PC-9 (cell line): Measurements from ENCODE around the gene NHSL1. TPM values are rescaled to one million over a fixed set of nuclear protein-coding genes. Genes with fewer than 3 reads are reported as not detected.

ENCODE experiments used
- BruUV-seq: library from RNA; stranded (reverse); fragments of 400-500 nt; replicated peaks from 2 replicates; lab custom pipeline; 2021; lab: Mats Ljungman, UMichigan
- CTCF ChIA-PET: fragments of 300-600 bp; sonication (Branson Sonifier 250); formaldehyde crosslinking; loops from one replicate; lab custom pipeline; 2022; ENCODE audit warnings: antibody characterized with exemption; lab: Charles Lee
- POLR2A ChIA-PET: fragments of 300-600 bp; sonication (Branson Sonifier 250); formaldehyde crosslinking; loops from one replicate; lab custom pipeline; 2022; ENCODE audit warnings: antibody characterized with exemption; ENCODE audit not compliant: unreplicated experiment; lab: Charles Lee
- DNase-seq, 2 experiments: peaks; one replicate each; pipeline versions ENCODE4 v3.0.0 to v3.0.0-alpha.2; 2015 to 2022; ENCODE audit warnings: mixed read lengths in 1 of 2
- H2AFZ ChIP-seq: fragments of 200-600 bp; sonication (generic); 2 replicates; pipeline ENCODE4 v1.8.1; 2017; ENCODE audit warnings: antibody characterized with exemption
- H3F3A ChIP-seq: fragments of 200-600 bp; sonication (generic); 2 replicates; pipeline ENCODE4 v1.8.1; 2017; ENCODE audit warnings: antibody characterized with exemption, mild to moderate bottlenecking, low read depth; ENCODE audit not compliant: insufficient read depth
- H3K27ac ChIP-seq: fragments of 200-600 bp; sonication (generic); 2 replicates; pipeline ENCODE4 v1.6.1; 2016; ENCODE audit warnings: mixed run types
- H3K27me3 ChIP-seq: fragments of 200-600 bp; sonication (generic); 2 replicates; pipeline ENCODE4 v1.6.1; 2016; ENCODE audit warnings: low read depth, mixed run types; ENCODE audit not compliant: insufficient read depth
- H3K36me3 ChIP-seq: fragments of 200-600 bp; sonication (generic); 2 replicates; pipeline ENCODE4 v1.6.1; 2016; ENCODE audit warnings: low read depth, mixed run types
- H3K4me1 ChIP-seq: fragments of 200-600 bp; sonication (generic); replicated peaks from 2 replicates; pipeline ENCODE4 v1.6.1; 2016; ENCODE audit warnings: mixed run types; ENCODE audit not compliant: insufficient read depth
- H3K4me2 ChIP-seq: fragments of 200-600 bp; sonication (generic); 2 replicates; pipeline ENCODE4 v1.6.1; 2017; ENCODE audit warnings: mixed run types
- H3K4me3 ChIP-seq: fragments of 200-600 bp; sonication (generic); 2 replicates; pipeline ENCODE4 v1.6.1; 2016; ENCODE audit warnings: mixed run types
- H3K79me2 ChIP-seq: fragments of 200-600 bp; sonication (generic); 2 replicates; pipeline ENCODE4 v1.6.1; 2017; ENCODE audit warnings: low read depth, mixed run types
- H3K9me2 ChIP-seq: fragments of 200-600 bp; sonication (generic); 2 replicates; pipeline ENCODE4 v1.8.1; 2017; ENCODE audit warnings: mild to moderate bottlenecking; ENCODE audit not compliant: insufficient read depth
- H3K9me3 ChIP-seq: fragments of 200-600 bp; sonication (generic); 2 replicates; pipeline ENCODE4 v1.8.1; 2016; ENCODE audit warnings: low read depth; ENCODE audit not compliant: insufficient read depth
- H4K20me1 ChIP-seq: fragments of 200-600 bp; sonication (generic); 2 replicates; pipeline ENCODE4 v1.8.1; 2017; ENCODE audit not compliant: insufficient read depth
- CTCF ChIP-seq: fragments of 200-600 bp; sonication (generic); conservative IDR thresholded peaks from 2 replicates; pipeline ENCODE4 v1.6.1; 2017; ENCODE audit warnings: mixed run types, antibody characterized with exemption, mild to moderate bottlenecking, moderate library complexity
- EZH2 ChIP-seq: fragments of 200-600 bp; sonication (generic); IDR thresholded peaks from 2 replicates; pipeline ENCODE4 v1.8.0; 2017; ENCODE audit warnings: antibody characterized with exemption, low read depth
- intact Hi-C: fragments of 100-400 bp; cut with micrococcal nuclease; formaldehyde crosslinking; loops from one replicate; pipeline ENCODE4 v1.10.0; 2022; ENCODE audit not compliant: unreplicated experiment
- total RNA-seq: library from RNA; stranded (reverse); gene quantifications from 2 replicates; pipeline ENCODE4 v1.2.3, GENCODE V29; 2021

Gene NHSL1
- total RNA-seq, 1 experiment from 2014 or later = 17.5 TPM

- DNase-seq = no peak
- H2AFZ ChIP-seq = no peak overlapping the region
- POLR2A ChIA-PET = no interaction called here
- peaks cover 5% of the 10 kb centered on the region for H3F3A ChIP-seq
- BruUV-seq = no TSS peak
- H3K4me2 ChIP-seq = no peak overlapping the region
- H3K4me3 ChIP-seq = no peak overlapping the region
- no peak overlapping the region for H3K27ac ChIP-seq
- H3K36me3 ChIP-seq = peaks cover 12% of the 10 kb centered on the region
- H3K9me2 ChIP-seq = no peaks in the 10 kb centered on the region
- intact Hi-C loops = no loop called here
- peaks cover 7% of the 10 kb centered on the region; the same call in 1 of the 2 replicates for H3K4me1 ChIP-seq
- H3K9me3 ChIP-seq = no peaks in the 10 kb centered on the region; the same call in 1 of the 2 replicates
- H3K79me2 ChIP-seq = no peaks in the 10 kb centered on the region
- CTCF ChIA-PET = no interaction called here
- no peaks in the 10 kb centered on the region for H3K27me3 ChIP-seq
- no peaks in the 10 kb centered on the region for H4K20me1 ChIP-seq
- TF ChIP-seq EZH2 (no peak), CTCF (no peak)
Observed at GRCh38 chr6:138418118-138418742, 81.1 kb downstream of the NHSL1 start.

- Histone ChIP-seq H2AFZ (no peak overlapping the region), H3K4me3 (no peak overlapping the region), H3K36me3 (peaks cover 18% of the 10 kb centered on the region), H3K4me2 (no peak overlapping the region), H3F3A (no peaks in the 10 kb centered on the region), H3K27me3 (no peaks in the 10 kb centered on the region), H3K9me2 (no peaks in the 10 kb centered on the region), H3K4me1 (peaks cover under 1% of the 10 kb centered on the region; the same call in 1 of the 2 replicates), H3K27ac (no peak overlapping the region), H4K20me1 (no peaks in the 10 kb centered on the region), H3K79me2 (no peaks in the 10 kb centered on the region), H3K9me3 (no peaks in the 10 kb centered on the region; the same call in 1 of the 2 replicates)
- BruUV-seq = no TSS peak
- intact Hi-C loops = no loop called here
- no peak for DNase-seq
- CTCF ChIA-PET = no interaction called here
- TF ChIP-seq CTCF (no peak), EZH2 (no peak)
- POLR2A ChIA-PET = no interaction called here
Observed at GRCh38 chr6:138417493-138418117, 81.7 kb downstream of the NHSL1 start.

- no peaks in the 10 kb centered on the region for H4K20me1 ChIP-seq
- POLR2A ChIA-PET = no interaction called here
- peaks cover 12% of the 10 kb centered on the region for H3K4me1 ChIP-seq
- no peak overlapping the region for H3K4me2 ChIP-seq
- BruUV-seq = no TSS peak
- DNase-seq = no peak
- H3K9me3 ChIP-seq = no peaks in the 10 kb centered on the region; the same call in 1 of the 2 replicates
- H3F3A ChIP-seq = peaks cover 10% of the 10 kb centered on the region
- intact Hi-C loops = no loop called here
- H3K27ac ChIP-seq = no peak overlapping the region
- no peak overlapping the region for H2AFZ ChIP-seq
- no peaks in the 10 kb centered on the region for H3K27me3 ChIP-seq
- H3K36me3 ChIP-seq = peaks cover 28% of the 10 kb centered on the region
- no peak overlapping the region for H3K4me3 ChIP-seq
- no peaks in the 10 kb centered on the region for H3K79me2 ChIP-seq
- CTCF ChIA-PET = interaction anchor here (0.6 kb wide), 1 partner anchor 49 kb away, joined by 3 read pairs; no protein-coding TSS in a partner anchor
- TF ChIP-seq EZH2 (no peak), CTCF (no peak)
- no peaks in the 10 kb centered on the region for H3K9me2 ChIP-seq
Observed at GRCh38 chr6:138416206-138416605, 83.1 kb downstream of the NHSL1 start.
